HCT116 (cell line): ENCODE results near the gene ACTN3. TPM values are rescaled to one million over a fixed set of nuclear protein-coding genes. Genes with fewer than 3 reads are reported as not detected.

Experiments
- ATAC-seq: fragments of 200-7000 bp; cut with Tn5 transposase; 2 replicates; pipeline ENCODE4 v1.9.1; 2020; ENCODE audit warnings: mild to moderate bottlenecking, moderate library complexity
- BruUV-seq: library from RNA; stranded (reverse); fragments of 400-500 nt; replicated peaks from 2 replicates; lab custom pipeline; 2021; lab: Mats Ljungman, UMichigan
- CTCF ChIA-PET: fragments of 300-600 bp; sonication (Branson Sonifier 250); formaldehyde crosslinking; loops from one replicate; lab custom pipeline; 2021; ENCODE audit warnings: antibody characterized with exemption; lab: Charles Lee
- POLR2A ChIA-PET: fragments of 300-600, 350-600 bp; sonication (Branson Sonifier 250); formaldehyde crosslinking; loops from one replicate; lab custom pipeline; 2021; ENCODE audit warnings: antibody characterized with exemption; lab: Charles Lee
- RAD21 ChIA-PET, 2 experiments: fragments of 300-600 bp; sonication (Branson Sonifier 250); formaldehyde crosslinking; loops; one replicate each; lab custom pipeline; 2023; ENCODE audit warnings: low total read pairs in 2 of 2; ENCODE audit not compliant: uncharacterized antibody in 2 of 2, unreplicated experiment in 2 of 2, low non-redundant PET in 1 of 2; lab: Charles Lee
- DNase-seq: peaks from one replicate; pipeline ENCODE4 v3.0.0-alpha.2; 2010; ENCODE audit warnings: low read depth, low spot score
- H2AFZ ChIP-seq: fragments of 200-600 bp; shearing (Covaris generic), sonication (generic); 2 replicates; pipeline ENCODE4 v1.6.1; 2017; ENCODE audit warnings: low read depth, mixed run types, mixed read lengths, antibody characterized with exemption, low read length; ENCODE audit not compliant: poor library complexity, severe bottlenecking
- H3K27ac ChIP-seq: 2 replicates; pipeline ENCODE4 v1.5.1; 2012; ENCODE audit warnings: low read depth, low read length
- H3K27me3 ChIP-seq: fragments of 200-600 bp; sonication (generic); 2 replicates; pipeline ENCODE4 v1.6.1; 2016; ENCODE audit warnings: mixed run types, low read length, mixed read lengths; ENCODE audit not compliant: insufficient read depth
- H3K36me3 ChIP-seq, 2 experiments: fragments of 200-500 bp in 1 of 2; fragments of 200-600 bp in 1 of 2; sonication (Bioruptor generic) in 1 of 2; sonication (generic) in 1 of 2; 2 replicates each; pipeline versions ENCODE4 v1.5.1 to v1.6.1; 2014 to 2016; ENCODE audit warnings: low read length in 2 of 2, inconsistent platforms in 1 of 2, mixed read lengths in 1 of 2, mixed run types in 1 of 2; ENCODE audit not compliant: insufficient read depth in 2 of 2, control insufficient read depth in 1 of 2
- H3K4me1 ChIP-seq, 2 experiments: fragments of 200-600 bp in 1 of 2; sonication (generic) in 1 of 2; 2 replicates each; pipeline versions ENCODE4 v1.5.1 to v1.6.1; 2012 to 2017; ENCODE audit warnings: low read length in 2 of 2, inconsistent platforms in 1 of 2, mild to moderate bottlenecking in 1 of 2, mixed read lengths in 1 of 2, mixed run types in 1 of 2, moderate library complexity in 1 of 2; ENCODE audit not compliant: insufficient read depth in 2 of 2, control insufficient read depth in 1 of 2
- H3K4me2 ChIP-seq: fragments of 200-600 bp; sonication (generic); 2 replicates; pipeline ENCODE4 v1.6.1; 2017; ENCODE audit warnings: mixed run types, low read length, mixed read lengths
- H3K4me3 ChIP-seq, 2 experiments: fragments of 200-600 bp in 1 of 2; sonication (generic) in 1 of 2; replicated peaks in 1 of 2; 2 replicates each; pipeline ENCODE4 v1.5.1; 2011 to 2016; ENCODE audit warnings: low read length in 2 of 2, control low read depth in 1 of 2, low read depth in 1 of 2, mild to moderate bottlenecking in 1 of 2, mixed read lengths in 1 of 2, mixed run types in 1 of 2
- H3K79me2 ChIP-seq: fragments of 200-600 bp; sonication (generic); 2 replicates; pipeline ENCODE4 v1.6.1; 2017; ENCODE audit warnings: mild to moderate bottlenecking, mixed run types, low read length, moderate library complexity, mixed read lengths; ENCODE audit not compliant: insufficient read depth
- H3K9ac ChIP-seq: fragments of 200-600 bp; sonication (generic); 2 replicates; pipeline ENCODE4 v1.6.1; 2016; ENCODE audit warnings: low read length, mixed read lengths
- H3K9me2 ChIP-seq: fragments of 200-600 bp; sonication (generic), shearing (Covaris generic); 2 replicates; pipeline ENCODE4 v1.6.1; 2017; ENCODE audit warnings: mixed run types, mild to moderate bottlenecking, moderate library complexity; ENCODE audit not compliant: insufficient read depth
- H3K9me3 ChIP-seq, 2 experiments: fragments of 200-500 bp in 1 of 2; fragments of 200-600 bp in 1 of 2; sonication (Bioruptor generic) in 1 of 2; sonication (generic) in 1 of 2; 2 replicates each; pipeline ENCODE4 v1.6.1; 2014 to 2017; ENCODE audit warnings: low read length in 2 of 2, mixed read lengths in 2 of 2, inconsistent platforms in 1 of 2, low read depth in 1 of 2, mild to moderate bottlenecking in 1 of 2, mixed run types in 1 of 2, moderate library complexity in 1 of 2; ENCODE audit not compliant: control insufficient read depth in 1 of 2, insufficient read depth in 1 of 2
- H4K20me1 ChIP-seq: fragments of 200-600 bp; sonication (generic), shearing (Covaris generic); 2 replicates; pipeline ENCODE4 v1.6.1; 2017; ENCODE audit warnings: mixed run types, mild to moderate bottlenecking, moderate library complexity; ENCODE audit not compliant: insufficient read depth
- ATF3 ChIP-seq: IDR thresholded peaks from 2 replicates; pipeline ENCODE4 v1.6.1; 2012
- CBX3 ChIP-seq: IDR thresholded peaks from 2 replicates; pipeline ENCODE4 v1.6.1; 2012; ENCODE audit warnings: low read depth
- CEBPB ChIP-seq: IDR thresholded peaks from 2 replicates; pipeline ENCODE4 v1.6.1; 2012; ENCODE audit warnings: low read depth
- EGR1 ChIP-seq: IDR thresholded peaks from 2 replicates; pipeline ENCODE4 v1.6.1; 2012; ENCODE audit warnings: low read depth
- ELF1 ChIP-seq: IDR thresholded peaks from 2 replicates; pipeline ENCODE4 v1.6.1; 2012; ENCODE audit warnings: low read depth, borderline replicate concordance
- EZH2 ChIP-seq: fragments of 200-600 bp; sonication (generic); IDR thresholded peaks from 2 replicates; pipeline ENCODE4 v1.6.1; 2017; ENCODE audit warnings: antibody characterized with exemption, mixed run types
- EZH2phosphoT487 ChIP-seq: fragments of 200-600 bp; IDR thresholded peaks from 2 replicates; pipeline ENCODE4 v1.6.1; 2018; ENCODE audit warnings: antibody characterized with exemption, borderline replicate concordance
- FOSL1 ChIP-seq: IDR thresholded peaks from 2 replicates; pipeline ENCODE4 v1.6.1; 2012; ENCODE audit warnings: low read depth
- JUND ChIP-seq: IDR thresholded peaks from 2 replicates; pipeline ENCODE4 v1.6.1; 2012
- POLR2AphosphoS5 ChIP-seq: IDR thresholded peaks from 2 replicates; pipeline ENCODE4 v1.6.1; 2011; ENCODE audit warnings: mild to moderate bottlenecking, low read depth, low read length, moderate library complexity
- RAD21 ChIP-seq: IDR thresholded peaks from 2 replicates; pipeline ENCODE4 v1.6.1; 2012; ENCODE audit warnings: low read depth, mild to moderate bottlenecking
- SIN3A ChIP-seq: IDR thresholded peaks from 2 replicates; pipeline ENCODE4 v1.6.1; 2012; ENCODE audit warnings: low read depth
- SRF ChIP-seq: IDR thresholded peaks from 2 replicates; pipeline ENCODE4 v1.6.1; 2012; ENCODE audit warnings: low read depth
- TCF7L2 ChIP-seq: IDR thresholded peaks from 2 replicates; pipeline ENCODE4 v1.7.0; 2011; ENCODE audit warnings: borderline replicate concordance, inconsistent platforms; ENCODE audit not compliant: insufficient read depth, insufficient read length; ENCODE audit errors: extremely low read depth
- YY1 ChIP-seq: IDR thresholded peaks from 2 replicates; pipeline ENCODE4 v1.6.1; 2011; ENCODE audit warnings: low read length, low read depth, moderate library complexity, mild to moderate bottlenecking; ENCODE audit not compliant: insufficient replicate concordance; ENCODE audit errors: extremely low read depth
- ZBTB33 ChIP-seq: IDR thresholded peaks from 2 replicates; pipeline ENCODE4 v1.6.1; 2011; ENCODE audit warnings: mild to moderate bottlenecking, low read length, moderate library complexity; ENCODE audit not compliant: insufficient replicate concordance; ENCODE audit errors: extremely low read depth
- ZNF274 ChIP-seq: fragments of 200-500 bp; sonication (Bioruptor generic); IDR thresholded peaks from 2 replicates; pipeline ENCODE4 v1.6.1; 2014; ENCODE audit warnings: mild to moderate bottlenecking, low read depth, low read length, inconsistent platforms
- intact Hi-C: fragments of 100-400 bp; cut with micrococcal nuclease; formaldehyde crosslinking; loops from 2 replicates; pipeline ENCODE4 v1.10.0; 2022
- total RNA-seq: library from RNA; stranded (reverse); gene quantifications from one replicate; pipeline ENCODE4 v1.2.1, GENCODE V29; 2021; ENCODE audit not compliant: unreplicated experiment

Gene ACTN3
- total RNA-seq, 1 experiment from 2014 or later = not detected

- DNase-seq = no peak
These were observed 933 bp downstream of the ACTN3 start for GRCh38 chr11:66547662-66548009.

GRCh38 chr11:66548041-66548440, 1.3 kb downstream of the ACTN3 start:
- Histone ChIP-seq H3K9ac (no peak overlapping the region), H3K9me3 (no peaks in the 10 kb centered on the region), H3K9me2 (no peaks in the 10 kb centered on the region), H4K20me1 (no peaks in the 10 kb centered on the region), H3K27ac (no peak overlapping the region), H3K4me1 (peaks cover 0 to 12% of the 10 kb centered on the region in 2 experiments; a peak in 2 of 4 replicates), H3K36me3 (no peaks in the 10 kb centered on the region), H3K4me2 (no peak overlapping the region), H2AFZ (no peak overlapping the region), H3K79me2 (no peaks in the 10 kb centered on the region), H3K4me3 (no peak overlapping the region), H3K27me3 (no peaks in the 10 kb centered on the region)
- TF ChIP-seq CBX3 = no peak
- no peak for TF ChIP-seq TCF7L2
- no peak for TF ChIP-seq EZH2
- no peak for TF ChIP-seq FOSL1
- TF ChIP-seq ZBTB33 = no peak
- TF ChIP-seq YY1 = no peak
- TF ChIP-seq EZH2phosphoT487 = no peak
- TF ChIP-seq RAD21 = no peak
- TF ChIP-seq SRF = no peak
- TF ChIP-seq POLR2AphosphoS5 = no peak
- TF ChIP-seq SIN3A = no peak
- no peak for TF ChIP-seq CEBPB
- TF ChIP-seq ZNF274 = no peak
- TF ChIP-seq JUND = no peak
- no peak for TF ChIP-seq ATF3
- DNase-seq (no peak), ATAC-seq (no peak)
- ChIA-PET CTCF (no interaction called here), POLR2A (no interaction called here), RAD21 (no interaction called here)
- BruUV-seq = no TSS peak
- intact Hi-C loops = no loop called here

More at GRCh38 chr11:66547662-66548009, 933 bp downstream of the ACTN3 start:
- Histone ChIP-seq H3K27ac (no peak overlapping the region), H3K9ac (no peak overlapping the region), H3K4me2 (no peak overlapping the region), H3K9me2 (no peaks in the 10 kb centered on the region), H3K4me1 (peaks cover 0 to 12% of the 10 kb centered on the region in 2 experiments; a peak in 2 of 4 replicates), H4K20me1 (no peaks in the 10 kb centered on the region), H3K4me3 (no peak overlapping the region), H3K79me2 (no peaks in the 10 kb centered on the region), H3K36me3 (no peaks in the 10 kb centered on the region), H3K9me3 (no peaks in the 10 kb centered on the region), H2AFZ (no peak overlapping the region), H3K27me3 (no peaks in the 10 kb centered on the region)
- intact Hi-C loops = no loop called here
- no TSS peak for BruUV-seq
- no peak for ATAC-seq
- CTCF ChIA-PET = no interaction called here
- RAD21 ChIA-PET = no interaction called here
- POLR2A ChIA-PET = no interaction called here
- TF ChIP-seq FOSL1 (no peak), ATF3 (no peak), JUND (no peak), CBX3 (no peak), SRF (no peak), EGR1 (no peak), EZH2phosphoT487 (no peak), SIN3A (no peak), ELF1 (no peak), YY1 (no peak), ZNF274 (no peak), POLR2AphosphoS5 (no peak)
